Stimulated activated CD8-positive, alpha-beta memory T cell treated with anti-CD3 and anti-CD28 coated beads, Interleukin-7, amount 100 ng/mL, for 48 hours (primary cell): ENCODE data around the gene GBA3.

Source experiments
- DNase-seq, 2 donors: peaks; one replicate each; pipeline ENCODE4 v3.0.0-alpha.2; 2020; ENCODE audit warnings: low read depth in 1 of 2; ENCODE audit errors: extremely low read depth in 1 of 2

Gene GBA3

DNA sequence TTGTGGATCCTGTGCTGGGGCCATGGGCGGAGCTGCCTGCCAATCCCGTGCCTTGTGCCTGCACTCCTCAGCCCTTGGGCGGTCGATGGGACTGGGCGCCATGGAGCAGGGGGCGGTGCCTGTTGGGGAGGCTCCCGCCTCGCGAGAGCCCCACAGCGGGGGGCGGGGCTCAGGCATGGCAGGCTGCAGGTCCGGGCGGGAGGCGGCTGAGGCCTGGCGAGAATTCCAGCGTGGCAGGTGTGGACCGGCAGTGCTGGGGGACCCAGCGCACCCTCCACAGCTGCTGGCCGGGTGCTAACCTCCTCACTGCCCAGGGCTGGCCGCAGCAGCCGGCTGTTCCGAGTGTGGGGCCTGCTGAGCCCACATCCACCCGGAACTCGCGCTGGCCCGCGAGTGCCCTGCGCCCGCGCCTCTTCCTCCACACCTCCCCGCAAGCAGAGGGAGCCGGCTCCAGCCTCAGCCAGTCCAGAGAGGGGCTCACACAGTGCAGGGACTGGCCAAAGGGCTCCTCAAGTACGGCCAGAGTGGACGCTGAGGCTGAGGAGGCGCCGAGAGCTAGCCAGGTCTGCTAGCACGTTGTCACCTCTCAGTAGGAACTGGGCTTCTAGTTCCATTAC, 85.9 kb downstream of the GBA3 start:
- no peak for DNase-seq

DNA sequence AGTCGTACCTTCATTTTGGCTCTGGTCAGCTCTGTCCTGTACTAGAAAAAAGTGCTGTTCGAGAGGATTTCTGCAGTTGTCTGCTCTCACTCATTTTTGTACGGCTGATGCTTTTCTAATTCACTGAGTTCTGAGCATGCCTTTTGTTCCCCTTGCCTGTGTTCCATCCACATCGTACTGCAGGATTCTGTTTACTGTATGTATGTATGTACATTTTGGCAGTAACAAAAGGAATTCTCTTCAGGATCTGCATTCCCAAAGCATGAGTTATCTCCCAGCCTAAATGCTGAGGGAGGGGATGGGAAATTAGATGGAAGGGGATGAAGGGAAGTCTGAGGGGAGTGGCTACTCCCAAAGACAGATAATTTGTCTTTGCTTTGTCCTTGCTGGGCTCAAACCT, 87.6 kb downstream of the GBA3 start:
- no peak for DNase-seq

DNA sequence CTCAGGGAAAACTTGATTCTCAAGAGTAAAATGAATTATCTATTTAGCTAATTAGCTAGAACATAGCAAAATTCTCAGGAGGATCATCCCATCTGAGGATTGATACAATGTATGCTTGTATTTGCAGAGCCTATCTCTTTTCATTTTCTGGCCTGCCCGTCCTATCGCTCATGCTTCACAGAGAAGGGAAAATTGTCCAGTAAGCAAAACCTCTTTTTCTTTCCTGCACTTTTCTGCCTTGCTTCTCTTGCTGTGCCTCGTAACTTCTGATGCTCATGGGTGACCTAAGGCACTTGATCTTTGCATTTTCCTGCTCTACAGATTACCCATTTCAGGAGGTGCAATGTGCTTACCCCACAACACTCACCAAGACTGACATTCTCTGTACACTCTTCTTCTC, 88.1 kb downstream of the GBA3 start:
- no peak for DNase-seq

DNA sequence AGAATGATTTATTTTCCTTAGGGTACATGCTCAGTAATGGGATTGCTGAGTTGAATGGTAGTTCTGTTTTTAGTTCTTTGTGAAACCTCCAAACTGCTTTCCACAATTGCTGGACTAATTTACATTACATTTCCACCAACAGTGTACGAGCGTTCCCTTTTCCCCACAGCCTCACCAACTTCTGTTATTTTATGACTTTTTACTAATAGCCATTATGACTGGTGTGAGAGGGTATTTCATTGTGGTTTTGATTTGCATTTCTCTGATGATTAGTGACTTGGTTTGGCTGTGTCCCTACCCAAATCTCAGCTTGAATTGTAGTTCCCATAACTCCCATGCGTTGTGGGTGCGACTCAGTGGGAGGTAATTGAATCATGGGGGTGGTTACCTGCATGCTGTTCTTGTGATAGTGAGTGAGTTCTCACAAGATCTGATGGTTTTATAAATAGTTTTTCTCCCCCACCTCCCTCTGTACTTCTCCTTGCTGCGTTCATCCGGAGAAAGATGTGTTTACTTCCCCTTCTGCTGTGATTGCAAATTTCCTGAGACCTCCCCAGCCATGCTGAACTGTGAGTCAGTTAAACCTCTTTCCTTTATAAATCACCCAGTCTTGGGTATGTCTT, 95.1 kb downstream of the GBA3 start:
- DNase-seq = no peak

DNA sequence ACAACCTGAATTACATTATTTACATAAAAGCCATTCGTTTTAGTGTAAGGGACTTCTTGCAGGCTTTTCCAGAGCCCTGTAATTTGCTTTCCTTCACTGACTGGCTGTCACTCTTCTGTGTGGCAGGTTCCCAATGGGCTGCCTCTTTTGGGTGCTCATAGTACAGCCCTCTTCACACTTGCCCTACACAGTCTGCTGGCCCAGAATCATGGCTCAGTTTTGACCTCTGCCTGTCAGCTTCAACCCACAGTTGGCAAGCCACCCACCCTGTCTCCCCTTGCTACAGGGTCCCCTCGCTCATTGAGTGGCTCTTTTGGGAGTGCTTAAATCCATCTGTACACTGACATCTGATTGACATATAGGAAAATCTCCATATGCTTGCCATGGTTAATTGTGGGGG, 97.9 kb downstream of the GBA3 start:
- no peak for DNase-seq

DNA sequence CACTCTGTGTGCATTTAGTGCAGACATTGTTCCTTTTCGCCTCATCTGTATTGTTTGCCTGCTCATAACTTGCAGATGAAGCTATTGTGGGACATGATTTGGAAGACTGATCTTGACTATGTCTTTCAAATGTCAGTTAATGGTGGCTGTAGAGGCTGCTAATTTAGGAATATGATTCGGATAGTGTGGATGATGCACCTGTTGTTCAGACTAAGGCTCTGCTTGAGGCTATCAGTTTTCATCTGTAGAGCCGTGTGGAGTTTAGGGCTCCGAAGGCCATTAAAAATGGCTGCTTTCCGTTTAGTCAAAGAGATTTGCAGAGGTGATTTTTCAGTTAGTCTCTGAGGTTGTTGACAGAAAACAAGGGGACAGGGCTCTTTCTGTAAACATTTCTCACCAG, 102.0 kb downstream of the GBA3 start:
- DNase-seq = no peak

DNA sequence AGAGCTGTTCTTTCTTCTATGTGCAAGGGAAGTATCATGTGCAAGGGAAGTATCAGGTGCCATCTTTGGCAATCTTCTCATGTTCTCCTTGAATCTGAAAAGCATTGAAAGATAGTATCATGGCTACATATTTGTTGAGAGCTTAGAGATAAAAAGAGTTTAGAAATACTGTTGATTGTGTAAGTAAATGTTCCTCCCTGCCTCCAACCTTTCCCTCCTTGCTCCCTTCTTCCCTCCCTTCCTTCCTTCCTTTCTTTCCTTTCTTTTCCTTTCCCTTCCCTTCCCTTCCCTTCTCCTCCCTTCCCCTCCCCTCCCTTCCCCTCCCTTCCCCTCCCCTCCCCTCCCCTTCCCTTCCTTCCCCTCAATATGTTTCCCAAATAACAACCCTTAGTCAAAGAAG, 108.7 kb downstream of the GBA3 start:
- DNase-seq = no peak

DNA sequence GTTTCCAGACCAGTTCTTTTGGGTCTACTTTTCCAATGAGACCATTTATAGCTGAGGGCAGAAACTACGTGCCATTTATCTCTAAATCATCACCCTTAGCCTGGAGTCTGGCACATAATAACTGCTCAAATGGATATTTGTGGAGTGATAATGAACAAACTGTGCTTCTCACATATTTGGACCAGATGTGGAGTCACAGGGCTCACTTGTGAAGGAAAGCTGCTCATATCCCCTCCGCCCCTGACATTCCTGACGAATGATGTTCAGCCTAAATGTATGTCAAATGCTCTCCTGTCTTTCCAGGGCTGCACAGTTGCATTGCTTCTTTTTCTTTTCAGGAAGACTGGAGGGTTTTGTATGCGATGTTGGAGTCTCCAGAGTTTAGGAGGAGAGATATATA, 110.1 kb downstream of the GBA3 start:
- no peak for DNase-seq

DNA sequence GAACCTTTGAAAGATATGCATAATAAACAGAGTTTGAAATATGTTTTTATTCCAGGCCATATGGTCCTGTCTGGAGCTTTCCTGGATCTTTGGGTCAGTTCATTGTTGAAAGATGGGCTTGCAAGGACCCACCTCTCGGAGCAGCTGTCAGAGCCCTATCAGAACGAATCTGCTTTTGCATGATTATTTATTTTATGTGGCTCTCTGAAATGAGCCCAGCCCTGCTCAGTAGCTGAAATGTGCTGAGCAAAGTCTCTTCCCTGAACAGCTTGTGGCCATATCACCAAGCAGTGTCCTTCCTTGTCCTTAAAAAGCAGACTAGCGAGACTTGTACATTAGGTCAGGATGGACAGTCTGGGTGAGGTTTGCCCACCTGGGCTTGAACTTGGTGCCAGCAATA, 110.8 kb downstream of the GBA3 start:
- DNase-seq = no peak

DNA sequence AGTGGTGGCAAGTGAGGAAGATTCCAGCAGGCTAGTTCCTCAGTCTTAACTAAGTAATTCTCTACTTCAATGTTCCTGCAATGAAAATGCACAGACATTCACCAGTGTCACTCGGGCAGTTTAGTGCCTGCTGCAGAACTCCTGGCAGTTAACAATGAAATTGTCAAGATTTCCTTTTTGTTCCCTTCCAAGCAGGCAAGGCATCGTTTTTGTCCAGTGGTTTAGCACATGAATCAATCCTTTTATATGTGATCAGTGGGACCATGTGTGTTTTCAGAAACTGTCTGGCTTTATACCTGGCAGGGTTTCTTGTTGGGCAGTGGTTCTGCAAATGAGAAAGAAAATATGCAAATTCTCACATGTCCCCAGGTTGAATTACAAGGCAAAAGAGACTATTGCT, 122.2 kb downstream of the GBA3 start:
- DNase-seq = no peak

DNA sequence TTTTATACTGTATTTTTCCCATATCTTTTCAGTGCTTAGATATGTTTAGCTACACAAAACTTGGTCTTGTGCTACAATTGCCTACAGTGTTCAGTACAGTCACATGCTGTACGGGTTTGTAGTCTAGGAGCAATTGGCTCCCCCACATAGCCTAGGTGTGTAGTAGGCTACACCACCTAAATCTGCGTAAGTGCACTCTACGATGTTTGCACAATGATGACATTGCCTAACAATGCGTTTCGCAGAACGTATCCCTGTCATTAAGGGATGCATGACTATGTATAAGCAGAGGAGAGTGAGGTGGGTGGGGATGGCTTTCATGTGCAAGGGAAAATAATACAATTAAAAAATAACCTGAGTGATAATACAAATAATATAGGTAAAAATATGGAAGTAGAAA, 131.4 kb downstream of the GBA3 start:
- DNase-seq = no peak

DNA sequence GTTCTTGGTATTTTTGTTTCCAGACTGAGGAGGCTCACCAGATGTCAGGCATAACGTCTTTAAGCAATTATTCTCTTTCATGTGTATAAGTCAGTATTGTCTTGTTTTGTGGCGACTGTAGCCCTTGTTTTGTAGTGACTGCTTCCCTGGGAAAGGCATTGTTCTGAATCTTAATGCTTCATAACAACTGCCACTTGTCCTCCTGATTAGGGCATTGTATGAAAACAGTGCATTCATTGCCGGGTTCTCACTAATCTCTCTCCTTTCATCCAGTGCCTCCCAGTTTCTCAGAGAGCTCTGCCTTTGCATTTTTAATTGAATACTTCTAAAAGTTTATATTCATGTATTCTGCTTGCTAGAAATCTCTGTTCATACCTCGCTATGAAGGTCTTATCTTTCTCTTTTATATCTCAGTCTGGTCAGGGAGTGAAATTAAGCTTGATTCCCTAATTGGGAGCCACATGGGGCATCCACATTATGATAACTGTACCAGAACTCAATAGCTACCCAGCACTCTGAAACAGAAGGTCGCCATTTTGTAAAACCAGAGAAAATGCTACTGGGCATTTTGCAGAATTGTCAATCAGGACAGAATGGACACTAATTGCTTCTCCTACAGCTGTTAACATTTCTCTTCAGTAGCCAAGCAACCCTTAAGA, 149.8 kb downstream of the GBA3 start:
- DNase-seq = no peak

DNA sequence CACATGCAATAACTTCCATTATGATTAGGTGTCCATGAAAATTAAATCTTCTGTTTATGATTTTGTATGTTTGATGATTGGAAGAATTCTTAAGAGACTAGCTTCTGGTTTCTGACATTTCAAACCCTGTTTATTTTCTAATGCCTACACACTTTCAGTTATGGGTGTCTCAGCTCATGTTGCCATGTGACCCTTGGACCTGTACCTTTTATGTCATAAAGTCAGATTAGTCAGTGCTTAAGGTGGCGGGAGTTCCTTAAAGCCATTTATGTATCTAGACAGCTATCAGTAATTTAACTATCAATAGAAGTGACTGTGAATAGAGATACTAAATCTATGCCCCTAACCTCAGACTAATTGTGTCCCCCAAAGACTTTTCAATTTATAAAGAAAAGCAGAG, 155.6 kb downstream of the GBA3 start:
- no peak for DNase-seq

DNA sequence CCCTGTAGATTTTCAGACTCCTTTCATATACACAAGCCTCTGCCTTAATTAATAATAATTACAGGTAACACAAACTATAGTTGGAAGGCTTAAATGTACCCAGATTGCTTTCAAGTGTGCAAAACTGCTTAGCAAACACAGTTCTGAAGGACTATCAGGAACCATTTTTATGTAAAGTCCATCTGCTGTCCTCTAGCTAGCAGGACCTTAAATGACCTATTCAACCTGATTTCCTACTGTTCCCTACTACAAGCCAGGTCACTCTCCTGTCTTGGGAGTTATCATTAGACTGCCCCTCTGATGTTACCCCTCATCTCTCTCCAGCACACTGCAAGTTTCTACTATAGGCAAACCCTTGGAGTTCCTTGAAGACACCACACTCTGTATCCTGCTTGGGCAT, 157.3 kb downstream of the GBA3 start:
- no peak for DNase-seq

DNA sequence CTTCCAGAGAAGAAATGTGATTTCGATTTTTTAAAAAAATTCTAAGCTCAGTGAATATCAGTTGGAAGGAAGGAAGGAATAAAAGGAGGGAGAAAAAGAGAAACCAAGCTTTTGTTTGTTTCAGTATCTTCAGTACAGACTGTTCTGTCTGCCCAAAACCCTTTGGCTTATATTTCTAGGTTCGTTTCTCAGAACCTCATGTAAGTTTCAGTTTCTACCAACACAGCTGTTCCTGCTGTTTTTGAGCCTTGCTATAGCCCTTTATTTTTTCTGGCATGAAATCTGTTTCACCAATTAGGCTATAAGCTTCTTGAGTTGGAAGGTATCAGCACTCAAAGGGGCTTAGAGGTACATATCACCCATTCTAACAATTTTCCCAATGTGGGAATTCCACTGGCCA, 157.9 kb downstream of the GBA3 start:
- DNase-seq = no peak

DNA sequence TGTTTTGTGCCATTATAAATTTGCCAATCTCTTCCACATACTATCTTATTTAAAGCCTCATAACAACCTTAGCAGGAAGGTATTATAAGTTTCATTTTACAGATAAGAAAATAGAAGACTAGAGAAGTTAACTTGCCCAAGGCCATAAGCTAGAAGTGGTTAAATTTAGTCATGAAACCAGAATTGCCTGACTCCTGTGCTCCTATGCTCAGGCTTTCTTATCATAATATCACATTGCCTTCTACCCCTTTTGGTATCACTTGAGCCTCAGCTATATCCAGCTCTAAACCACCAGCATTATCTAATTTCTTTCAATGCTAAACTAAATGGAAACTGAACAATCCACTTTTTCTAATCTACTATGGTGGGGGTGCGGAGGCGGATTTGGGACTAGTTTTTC, 164.7 kb downstream of the GBA3 start:
- no peak for DNase-seq

DNA sequence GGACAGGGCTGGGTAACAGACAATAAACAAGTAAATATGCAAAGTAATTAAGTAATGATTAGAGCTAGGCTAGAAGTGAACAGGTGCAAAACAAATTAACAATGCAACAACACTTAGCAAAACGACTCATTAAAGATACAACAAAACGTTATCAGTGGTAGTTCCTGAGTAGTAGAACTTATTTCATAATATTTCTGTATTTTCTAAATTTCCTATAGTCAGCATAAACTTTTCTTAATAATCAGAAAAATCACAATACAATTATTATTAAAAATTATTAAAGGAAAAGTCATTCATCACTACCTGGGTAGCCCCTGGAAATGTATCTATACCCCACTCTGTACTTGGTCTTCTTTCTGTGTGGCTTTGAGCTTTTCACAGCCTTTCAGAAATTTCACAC, 166.6 kb downstream of the GBA3 start:
- no peak for DNase-seq
